Ecto neural progenitor cell (in vitro differentiated cells): ENCODE results near the gene NSG1.
A peak's percentile ranks its signal among the peaks of the same experiment; 100 is the strongest.
"Not testable (repeated sequence)": the region's sequence is repeated elsewhere in the genome, so short reads cannot be mapped to it uniquely, and the experiment has no call there.

Source experiments
- DNase-seq: peaks from one replicate; pipeline ENCODE4 v3.0.0-alpha.2; 2018; ENCODE audit warnings: low spot score

Gene NSG1, protein sequence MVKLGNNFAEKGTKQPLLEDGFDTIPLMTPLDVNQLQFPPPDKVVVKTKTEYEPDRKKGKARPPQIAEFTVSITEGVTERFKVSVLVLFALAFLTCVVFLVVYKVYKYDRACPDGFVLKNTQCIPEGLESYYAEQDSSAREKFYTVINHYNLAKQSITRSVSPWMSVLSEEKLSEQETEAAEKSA

DNA sequence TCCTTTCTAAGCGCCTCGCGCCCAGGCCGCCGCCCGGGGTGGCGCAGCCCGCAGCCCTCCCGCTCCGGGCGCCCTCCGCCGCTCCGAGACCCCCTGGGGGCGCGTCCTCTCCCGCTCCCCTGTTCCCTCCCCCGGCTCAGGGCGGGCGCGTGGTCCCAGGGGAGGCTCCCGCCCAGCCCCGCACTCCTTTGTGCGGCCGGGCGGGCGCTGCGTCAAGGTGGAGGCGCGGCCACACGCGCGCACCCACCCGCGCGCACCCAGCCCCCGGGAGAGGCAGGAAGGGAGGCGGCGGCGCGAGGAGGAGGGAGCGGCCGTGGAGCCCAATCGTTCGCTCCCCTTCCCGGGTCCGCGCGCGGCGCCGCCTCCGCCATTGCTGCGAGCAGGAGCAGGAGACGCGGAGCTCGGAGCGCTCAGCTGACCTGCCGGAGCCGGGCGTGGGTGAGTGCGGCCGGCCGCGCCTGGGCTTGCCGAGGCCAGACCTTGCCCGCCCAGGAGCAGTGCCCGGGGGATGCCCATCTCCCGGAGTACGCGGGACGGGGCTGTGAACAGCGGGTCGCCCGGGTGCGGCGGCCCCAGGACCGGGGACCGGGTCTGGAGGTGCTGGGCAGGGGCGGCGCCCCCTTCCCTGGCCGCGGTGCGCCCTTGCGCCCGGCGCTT, at the start of gene NSG1:
NSG1 (plus strand) TSS at position 367 of the 657 bp plus-strand sequence. CDS start 528 bp downstream, outside the sequence.
- DNase-seq: peak; percentile 73

DNA sequence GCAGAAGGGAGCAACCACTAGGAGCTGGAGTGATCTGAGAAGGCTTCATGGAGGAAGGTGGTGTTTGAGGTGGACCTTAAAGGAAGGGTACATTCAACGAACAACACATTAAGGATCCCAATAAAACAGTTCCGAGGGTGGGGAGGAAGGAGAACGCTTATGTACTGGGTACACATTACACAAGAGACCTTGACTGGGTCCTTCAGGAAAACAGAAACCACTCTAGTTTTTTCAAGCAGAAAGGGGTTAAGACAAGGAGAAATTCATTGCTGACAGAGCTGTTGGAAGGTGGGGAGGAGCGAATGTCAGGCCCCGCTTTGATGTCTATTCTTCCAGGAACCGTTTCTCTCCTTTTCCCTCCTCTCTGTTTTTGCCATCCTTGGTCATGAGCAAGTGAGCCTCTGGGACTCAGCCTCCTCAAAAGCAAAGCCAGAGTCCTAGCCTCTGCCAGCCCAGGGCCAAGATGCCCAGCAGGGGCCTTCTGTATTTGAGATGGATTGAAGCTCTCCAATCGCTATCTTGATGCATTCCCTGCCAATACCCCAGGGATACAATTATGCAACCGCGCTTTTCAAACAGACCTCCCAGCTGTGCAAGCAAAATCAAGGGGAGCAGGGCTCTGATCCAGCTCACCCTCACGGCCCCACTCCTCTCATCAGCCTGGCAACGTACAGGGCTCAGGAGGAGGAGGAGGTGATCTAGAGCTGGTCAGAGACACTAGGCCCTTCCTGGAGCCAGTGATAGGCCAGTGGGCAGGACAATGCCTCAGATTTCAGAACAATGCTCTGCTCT, 48.5 kb upstream of the NSG1 start:
- no peak for DNase-seq

DNA sequence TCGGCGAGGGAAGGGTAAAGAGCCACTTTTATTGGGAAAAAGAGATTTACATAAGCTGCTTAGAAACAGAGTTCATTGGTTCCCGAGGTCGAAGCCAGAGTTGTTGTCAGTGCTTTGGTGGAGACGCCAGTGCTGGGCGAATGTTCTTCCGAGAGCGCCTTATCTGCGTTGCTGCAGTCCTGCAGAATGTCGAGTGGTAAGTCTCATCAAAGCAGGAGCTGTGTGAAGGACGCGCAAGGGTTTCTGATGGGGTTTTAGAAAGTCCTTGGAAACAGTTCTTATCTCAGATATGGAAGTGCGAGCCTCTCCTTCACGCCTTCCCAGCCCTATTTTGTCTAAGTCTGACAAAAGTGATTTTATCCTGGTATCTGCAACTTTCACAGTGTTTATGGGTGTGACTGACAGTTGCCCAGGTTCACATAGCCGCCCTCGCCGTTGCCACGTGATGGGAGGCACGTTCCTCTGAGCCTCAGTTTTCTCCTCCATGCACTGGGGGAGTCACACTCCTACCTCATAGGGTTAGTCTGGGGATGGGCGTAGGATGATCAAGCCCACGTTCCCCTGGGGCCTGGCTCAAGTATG, 47.3 kb upstream of the NSG1 start:
- peak; percentile 50 for DNase-seq

DNA sequence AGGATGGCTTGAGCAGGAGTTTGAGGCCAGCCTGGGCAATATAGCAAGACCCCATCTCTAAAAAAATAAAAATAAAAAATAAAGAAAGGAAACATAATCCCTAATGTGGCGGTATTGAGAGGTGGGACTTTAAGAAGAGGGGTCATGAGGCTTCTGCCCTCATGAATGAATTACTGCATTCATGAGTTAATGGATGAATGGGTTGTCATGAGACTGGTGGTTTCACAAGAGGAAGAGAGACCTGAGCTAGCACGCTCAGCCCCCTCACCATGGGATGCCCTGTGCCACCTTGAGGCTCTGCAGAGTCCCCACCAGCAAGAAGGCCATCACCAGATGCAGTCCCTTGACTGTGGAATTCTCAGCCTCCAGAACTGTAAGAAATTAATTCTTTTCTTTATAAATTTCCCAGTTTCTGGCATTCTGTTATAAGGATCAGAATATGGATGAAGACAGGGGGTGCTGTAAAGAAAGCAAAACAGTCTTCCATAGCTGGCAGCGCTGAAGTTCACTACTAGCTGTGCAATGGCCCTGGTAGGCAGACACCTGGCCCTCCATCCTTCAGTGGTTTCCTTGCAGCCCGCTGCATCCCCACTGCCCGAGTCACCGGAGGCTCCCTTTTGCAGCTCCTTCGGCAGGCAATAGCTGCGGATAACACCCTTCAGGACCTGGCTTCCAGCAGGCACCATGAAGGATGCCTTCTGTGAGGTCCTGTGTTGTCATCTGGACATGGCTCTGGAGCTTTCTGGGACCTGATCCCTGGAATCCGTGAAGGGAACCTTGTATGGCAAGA, 44.8 kb upstream of the NSG1 start:
- DNase-seq: no peak

DNA sequence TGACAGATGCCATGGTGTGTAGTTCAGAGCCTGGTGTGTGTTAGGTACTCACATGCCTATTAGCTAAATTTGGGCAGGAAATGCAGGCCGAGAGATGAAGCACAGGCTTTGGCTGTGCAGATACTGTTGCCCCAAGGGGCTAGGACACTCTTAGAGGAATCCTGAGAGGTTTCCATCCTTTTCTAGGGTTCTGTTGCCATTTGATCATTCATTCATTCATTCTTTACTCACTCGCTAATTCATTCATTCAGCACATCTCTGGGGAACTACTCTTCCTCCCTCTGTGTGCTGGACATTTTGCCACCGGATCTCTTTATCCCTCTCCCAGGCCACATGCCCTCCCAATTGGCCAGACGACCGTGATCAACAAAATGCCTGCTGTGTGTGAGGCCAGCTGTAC, 43.9 kb upstream of the NSG1 start:
- no peak for DNase-seq

DNA sequence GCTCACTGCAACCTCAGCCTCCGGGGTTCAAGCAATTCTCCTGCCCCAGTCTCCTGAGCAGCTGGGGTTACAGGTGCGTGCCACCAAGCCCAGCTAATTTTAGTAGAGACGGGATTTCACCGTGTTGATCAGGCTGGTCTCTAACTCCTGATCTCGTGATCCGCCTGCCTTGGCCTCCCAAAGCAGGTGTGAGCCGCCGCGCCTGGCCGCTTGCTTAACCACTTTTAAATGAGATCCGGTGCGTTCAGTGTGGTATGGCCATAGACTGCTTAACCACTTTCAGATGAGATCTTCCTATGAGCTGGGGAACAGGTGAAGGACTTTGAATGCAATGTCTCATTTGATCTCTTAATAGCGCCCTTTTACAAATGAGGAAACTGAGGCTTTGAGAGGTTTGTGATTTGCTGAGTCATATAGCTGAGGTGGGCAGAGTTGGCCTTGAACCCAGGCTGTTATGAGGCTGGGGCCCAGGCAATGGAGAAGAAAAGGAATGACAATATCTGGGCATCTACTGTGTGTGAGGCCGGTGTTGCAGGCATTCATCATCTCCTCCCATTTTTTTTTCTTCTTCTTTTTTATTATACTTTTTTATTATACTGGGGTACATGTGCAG, 41.9 kb upstream of the NSG1 start:
- no peak for DNase-seq

DNA sequence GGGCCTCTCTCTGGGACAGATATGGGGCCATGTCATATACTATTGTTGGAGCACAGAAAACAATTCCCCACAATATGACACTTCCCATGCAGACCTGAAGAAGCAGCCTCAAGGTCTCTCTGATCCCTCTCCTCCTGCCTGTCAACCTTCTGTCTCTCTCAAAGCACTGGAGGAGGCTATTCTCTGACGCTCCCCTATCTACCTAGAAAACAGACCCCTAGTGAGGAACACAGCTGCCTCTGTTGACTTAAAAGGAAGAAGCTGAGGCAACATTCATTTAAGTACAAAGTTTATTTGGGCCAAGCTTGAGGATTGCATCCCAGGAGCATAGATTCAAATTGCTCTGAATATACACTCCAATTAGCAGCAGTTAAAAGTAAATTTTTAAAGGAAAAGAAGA, 39.3 kb upstream of the NSG1 start:
- DNase-seq: no peak

DNA sequence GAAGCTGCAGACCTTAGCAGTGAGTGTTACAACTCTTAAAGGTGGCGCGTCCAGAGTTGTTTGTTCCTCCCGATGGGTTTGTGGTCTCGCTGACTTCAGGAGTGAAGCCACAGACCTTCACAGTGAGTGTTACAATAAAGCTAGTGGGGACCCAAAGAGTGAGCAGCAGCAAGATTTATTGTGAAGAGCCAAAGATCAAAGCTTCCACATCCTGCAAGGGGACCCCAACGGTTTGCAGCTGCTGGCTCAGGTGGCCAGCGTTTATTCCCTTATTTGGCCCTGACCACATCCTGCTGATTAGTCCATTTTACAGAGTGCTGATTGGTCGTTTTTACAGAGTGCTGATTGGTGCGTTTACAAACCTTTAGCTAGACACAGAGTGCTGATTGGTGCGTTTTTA, 38.3 kb upstream of the NSG1 start:
- not testable (repeated sequence) for DNase-seq

DNA sequence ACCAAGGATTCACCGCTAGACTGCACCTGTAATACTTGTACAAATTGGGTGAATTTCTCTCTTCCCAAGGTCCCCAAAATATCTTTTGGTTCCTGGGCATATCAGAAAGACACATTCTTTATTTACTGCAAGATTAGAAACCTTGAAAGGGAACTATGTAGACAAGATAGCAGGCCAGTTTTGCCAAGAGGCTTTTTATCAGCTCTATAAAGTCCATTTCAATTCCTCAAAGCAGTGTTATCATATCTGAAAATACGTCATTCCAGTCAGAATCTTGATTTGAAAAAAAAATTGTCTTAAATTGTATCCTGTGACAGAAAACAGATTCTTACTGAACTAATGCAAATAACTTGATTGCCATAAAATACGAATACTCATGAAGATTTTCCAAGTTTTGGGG, 37.0 kb upstream of the NSG1 start:
- no peak for DNase-seq

DNA sequence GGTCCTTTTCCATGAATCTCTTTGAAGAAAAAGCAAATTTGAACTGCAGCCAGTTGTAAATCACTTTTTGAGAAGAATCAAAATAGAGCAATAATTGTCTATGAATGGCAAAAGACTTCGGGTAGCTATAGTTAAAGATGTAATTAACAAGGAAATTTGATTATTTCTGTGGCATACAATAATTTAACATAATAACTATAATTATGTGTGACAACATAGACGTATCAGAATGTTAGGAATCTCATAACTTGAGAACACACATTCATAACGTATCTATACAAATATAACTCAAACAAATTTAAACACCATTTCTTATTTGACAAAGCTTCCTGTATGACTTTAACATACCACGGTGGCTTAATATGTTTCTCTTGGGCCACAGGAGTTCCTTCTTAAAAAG, 36.0 kb upstream of the NSG1 start:
- no peak for DNase-seq

DNA sequence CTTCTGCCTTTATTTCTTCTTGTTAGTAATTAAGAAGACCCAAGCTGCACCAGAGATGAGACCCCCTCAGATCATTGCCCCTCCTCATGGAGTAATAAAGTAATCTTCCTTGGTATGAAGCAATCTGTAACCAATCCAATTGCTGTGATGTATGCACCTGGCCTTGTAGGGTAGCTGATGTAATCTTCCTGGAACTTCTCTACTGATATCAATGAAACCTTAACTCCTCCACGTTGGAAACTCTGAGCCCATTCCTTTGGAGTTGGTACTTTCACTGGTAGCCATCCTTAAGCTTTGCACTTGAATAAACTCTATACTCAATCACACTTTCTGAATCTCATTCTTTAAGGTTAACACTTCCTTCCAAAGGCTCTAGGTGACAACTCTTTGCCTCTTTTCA, 31.6 kb upstream of the NSG1 start:
- no peak for DNase-seq

DNA sequence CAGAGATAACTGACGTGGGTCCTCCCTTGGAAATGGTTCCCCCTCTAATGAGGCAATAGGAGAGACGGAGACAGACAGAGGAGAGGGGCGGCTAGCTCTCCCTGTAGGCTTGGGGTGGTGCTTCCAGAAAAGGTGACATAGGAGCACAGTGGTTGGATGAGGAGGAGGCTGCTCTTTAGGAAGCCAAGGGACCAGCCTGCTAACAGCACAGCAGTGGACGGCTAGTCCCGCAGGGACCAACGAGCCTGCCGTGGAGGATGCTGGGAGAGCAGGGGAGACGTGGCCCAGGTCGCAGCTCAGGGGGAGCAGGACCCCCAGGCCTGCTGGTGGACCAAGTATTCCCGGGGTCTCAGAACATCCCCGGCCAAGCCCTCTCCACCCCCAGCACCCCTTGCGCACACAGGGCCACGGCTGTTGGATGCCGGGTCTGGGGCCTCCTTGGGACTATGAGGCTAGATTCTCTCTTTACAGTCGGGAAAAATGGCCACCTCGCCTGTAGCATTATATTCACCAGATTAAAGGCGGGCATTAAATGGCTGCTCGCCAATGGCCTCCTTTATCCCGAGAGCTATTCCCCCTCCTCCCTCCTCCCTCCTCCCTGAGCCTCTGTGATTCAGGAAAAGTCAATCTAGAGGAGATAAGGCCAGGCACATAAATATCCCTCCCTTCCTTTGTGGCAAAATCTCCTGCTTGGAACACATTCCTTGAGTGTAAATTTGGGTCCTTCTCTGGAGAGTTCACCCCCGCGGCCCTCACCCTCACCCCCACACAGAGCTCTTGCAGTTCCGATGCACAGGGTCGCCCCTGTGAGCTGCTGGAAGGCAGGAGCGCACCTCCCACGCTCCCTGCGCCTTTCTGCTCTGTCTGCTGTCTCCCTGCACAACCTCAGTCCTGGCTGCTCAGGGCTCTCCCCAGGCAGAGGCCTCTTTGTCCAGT, 30.5 kb upstream of the NSG1 start:
- DNase-seq: no peak

DNA sequence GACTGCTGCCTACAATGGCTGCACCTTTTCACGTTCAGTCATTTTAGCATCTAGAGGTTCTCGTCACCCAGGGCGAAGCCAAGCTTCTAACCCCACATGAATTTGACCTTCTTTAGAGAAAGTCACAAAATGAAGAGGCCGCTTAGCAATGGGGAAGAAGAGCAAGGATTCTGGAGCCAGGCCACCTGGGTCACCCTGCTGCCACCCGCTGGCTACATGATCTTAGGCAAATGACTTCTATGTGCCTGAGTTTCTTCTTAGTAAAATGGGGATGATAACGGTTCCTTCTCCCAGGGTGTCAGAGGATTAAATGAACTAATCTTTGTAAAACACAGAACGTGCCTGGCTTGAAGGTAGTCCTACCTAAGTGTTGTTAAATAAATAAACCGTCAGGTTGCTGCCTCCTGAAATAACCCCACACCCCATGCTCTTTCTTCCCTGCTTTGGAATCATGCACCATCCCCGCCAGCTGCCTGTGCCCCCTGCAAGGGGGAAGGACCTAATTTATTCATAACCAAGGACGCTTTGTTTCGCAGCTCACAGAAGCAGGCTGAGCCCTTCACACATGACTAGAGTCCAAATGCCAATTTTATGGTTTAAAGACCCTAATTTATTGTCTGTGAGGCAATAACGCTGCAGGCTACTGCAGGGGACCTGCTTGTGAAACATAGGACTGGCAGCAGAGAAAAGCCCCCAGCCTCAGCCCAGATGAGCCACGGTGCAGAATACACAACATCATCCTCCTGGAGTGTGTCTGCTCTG, 28.6 kb upstream of the NSG1 start:
- no peak for DNase-seq

DNA sequence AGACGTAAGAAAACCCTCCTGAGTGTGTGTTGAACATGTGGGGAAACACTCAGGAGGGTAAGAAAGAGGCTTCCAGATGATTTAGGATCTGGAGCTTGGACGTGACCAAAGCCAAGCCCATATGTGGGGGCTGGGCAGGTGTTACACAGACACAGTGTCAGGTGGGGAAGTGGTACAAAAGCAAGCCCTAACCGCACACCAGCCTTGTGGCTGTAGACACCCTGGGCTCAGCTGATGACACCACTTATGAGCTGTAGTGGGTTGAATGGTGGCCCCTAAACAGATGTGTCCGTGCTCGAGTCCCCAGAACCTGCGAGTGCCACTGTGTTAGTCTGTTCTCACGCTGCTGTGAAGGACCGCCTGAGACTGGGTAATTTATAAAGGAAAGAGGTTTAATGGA, 25.0 kb upstream of the NSG1 start:
- no peak for DNase-seq

DNA sequence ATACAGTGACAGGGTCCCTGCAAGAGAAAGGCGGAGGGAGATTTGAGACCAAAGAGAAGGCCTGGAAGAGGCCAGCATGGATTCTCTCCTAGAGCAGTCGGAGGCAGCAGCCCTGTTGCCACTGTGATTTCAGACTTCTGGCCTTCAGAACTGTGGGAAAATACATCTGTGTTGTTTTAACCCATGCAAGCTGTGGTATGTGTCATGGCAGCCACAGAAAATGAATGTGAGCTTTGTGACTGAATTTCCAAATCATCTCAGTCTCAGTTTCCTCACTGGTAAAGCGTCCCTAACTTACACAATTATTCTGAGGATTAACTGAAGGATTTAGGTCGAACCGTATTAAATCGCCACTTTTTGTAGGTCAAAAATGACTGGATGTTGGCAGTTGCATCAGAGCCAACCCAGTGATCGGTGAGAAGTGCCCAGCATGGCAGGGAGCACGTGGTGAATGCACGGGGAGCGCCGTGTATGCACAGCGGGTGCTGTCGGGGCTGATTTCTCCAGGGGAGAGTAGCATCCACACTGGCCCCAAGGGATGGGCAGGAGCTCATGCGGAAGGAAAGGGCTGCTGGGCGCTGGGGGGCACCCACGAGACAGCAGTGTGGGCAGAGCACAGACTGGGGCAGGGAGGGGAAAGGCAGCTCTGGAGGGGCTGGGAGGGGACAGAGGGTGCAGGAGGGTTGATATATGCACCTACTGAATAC, 23.8 kb upstream of the NSG1 start:
- no peak for DNase-seq

DNA sequence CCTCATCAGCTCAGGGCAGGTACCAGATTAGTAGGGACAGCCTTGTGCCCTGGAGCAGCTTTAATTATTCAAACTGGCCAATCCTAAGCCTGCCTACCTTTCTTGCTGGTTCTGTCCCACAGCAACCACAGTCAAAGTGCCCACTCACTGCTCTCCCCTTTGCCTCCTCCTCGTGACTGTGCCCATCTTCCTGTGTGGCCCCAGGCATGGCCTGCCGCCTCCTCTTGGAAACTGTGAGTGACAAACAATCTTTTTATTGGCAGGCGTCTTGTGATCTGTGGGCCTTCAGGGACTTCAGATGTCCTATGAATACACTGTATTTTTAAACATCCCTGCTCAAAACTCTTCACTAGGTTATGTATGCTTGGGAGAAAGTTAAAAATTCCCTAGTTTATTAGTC, 22.8 kb upstream of the NSG1 start:
- DNase-seq: no peak

DNA sequence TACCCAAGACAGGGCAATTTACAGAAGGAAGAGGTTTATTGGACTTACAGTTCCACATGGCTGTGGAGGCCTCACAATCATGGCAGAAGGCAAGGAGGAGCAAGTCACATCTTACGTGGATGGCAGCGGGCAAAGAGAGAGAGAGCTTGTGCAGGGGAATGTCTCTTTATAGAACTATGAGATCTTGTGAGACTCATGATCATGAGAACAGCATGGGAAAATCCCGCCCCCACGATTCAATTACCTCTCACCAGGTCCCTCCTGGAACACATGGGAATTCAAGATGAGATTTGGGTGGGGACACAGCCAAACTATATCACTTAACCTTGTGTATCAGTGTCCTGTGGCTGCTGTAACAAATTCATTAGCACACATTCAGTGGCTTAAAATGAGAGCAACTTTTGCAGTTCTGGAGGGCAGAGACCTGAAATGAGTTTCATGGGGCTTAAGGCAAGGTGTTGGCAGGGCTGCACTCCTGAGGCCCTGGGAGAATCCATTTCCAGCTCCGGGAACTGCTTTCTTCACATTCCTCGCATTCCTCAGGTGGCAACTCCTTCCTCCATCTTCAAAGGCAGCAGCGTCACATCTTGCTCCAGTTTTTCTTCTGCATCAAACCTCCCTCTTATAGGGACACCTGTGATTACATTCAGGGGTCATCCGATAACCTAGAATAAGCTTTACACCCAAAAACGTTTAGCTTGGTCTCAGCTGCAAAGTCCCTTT, 22.3 kb upstream of the NSG1 start:
- no peak for DNase-seq

DNA sequence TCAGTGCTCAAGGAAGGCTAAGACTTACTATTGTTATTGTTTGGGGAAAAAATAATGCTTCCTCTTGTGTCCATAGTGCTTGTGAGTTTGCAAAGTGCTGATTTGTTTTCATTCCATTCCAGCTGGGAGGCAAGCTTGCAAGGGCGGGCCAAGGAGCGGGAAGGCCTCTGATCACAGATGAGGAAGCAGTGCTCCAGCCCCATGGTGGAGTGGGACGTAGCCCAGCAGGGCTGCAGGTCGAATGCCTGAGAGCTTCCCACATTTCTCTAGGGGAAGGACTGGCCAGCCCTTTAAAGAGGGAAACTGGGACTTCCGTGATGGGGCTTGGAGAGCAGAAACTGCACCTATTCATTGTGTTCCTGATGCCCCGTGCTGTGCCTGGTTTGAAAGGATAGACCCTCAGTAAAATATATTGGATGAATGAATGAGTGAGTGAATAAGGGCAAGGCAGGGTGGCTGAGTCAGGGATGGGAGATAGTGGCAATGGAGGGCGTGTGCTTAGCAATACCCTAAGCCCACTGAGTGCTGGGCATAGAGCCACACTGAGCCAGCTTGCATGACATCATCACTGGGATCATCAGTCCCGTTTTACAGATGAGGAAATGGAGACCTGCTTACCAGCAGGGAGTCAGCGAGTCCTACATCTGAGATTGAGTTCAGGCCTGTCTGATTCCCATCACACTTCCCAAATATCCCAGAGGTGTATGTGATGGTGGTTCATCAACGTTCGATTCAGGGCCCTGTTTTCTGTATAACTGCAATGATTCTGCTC, 17.9 kb upstream of the NSG1 start:
- no peak for DNase-seq
